SH-SY5Y (cell line): ENCODE data around the gene PLIN4.

Source experiments
- GATA2 ChIP-seq: IDR thresholded peaks from 2 replicates; pipeline ENCODE4 v1.6.1; 2011; ENCODE audit warnings: mild to moderate bottlenecking, low read depth, low read length
- GATA3 ChIP-seq: IDR thresholded peaks from 2 replicates; pipeline ENCODE4 v1.6.1; 2011; ENCODE audit warnings: low read depth, mild to moderate bottlenecking, low read length, moderate library complexity

PLIN4 gene

DNA sequence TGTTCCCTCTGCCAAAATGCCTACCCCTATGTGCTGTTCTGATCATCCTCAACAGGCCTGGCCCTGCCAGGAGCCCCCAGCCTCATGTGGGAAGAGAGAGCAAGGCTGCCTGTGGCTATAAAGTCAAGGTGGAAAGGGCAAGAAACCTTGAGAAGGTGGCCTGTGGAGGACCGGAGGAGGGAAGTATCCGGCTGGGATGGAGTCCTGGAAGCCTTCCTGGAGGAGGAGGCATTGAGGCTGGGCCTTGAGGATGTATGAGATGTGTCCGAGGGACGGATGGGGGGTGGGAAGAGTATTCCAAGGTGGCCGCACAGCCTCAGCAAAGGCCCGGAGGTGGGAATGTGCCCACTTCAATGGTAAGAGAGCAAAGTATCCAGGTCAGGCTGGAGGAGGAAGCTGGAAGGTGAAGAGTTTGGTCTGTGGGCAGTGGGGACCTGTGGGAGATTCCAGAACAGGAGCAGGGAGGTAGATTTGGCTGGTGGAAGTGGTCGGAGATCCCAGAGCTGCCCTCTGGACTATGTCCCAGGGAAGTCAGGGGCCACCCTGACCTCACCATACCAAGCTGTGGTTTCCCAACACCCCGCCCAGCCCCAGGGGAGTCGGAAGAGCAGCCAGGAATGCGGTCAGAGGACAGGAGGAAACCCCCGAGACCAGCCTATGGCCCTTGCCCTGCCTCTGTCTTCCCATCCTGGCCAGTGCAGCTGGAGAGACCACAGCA is 3.0 kb upstream of the PLIN4 start:
- TF ChIP-seq GATA2: no peak
- no peak for TF ChIP-seq GATA3

DNA sequence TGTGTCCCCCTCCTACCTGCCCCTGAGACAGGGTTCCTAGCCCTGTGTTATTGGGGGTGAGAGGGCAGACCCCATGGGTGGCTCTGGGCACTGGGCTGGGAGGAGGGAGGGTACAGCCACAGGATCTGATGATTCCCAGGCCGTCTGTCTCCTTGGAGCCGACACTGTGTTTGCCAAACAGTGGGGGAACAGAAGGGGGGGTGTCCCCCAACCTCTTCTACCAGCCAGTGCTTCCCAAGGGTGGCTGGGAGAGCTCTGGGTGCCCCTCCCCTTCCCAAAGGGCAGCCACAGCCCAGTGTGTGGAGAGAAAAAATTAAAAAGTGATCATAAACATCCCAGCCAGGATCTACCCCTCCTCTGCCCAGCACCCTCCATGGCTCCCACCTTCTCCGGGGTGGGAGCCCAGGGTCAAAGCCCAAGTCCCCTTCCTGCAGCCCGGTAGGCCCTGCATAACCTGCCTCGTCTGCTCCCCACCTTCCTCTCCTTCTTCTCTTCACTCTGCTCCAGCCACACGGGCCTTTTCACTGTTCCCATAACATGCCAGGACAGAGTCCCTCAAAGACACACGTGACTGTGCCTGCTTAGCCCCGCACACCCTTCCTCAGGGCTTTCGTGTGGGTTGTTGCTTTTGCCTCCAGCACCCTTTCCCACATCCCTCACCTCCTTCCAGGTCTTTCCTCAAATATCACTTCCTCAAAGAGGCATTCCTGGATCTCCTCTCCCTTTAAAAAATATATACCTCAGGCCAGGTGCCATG is 1.4 kb upstream of the PLIN4 start:
- TF ChIP-seq GATA2: no peak
- TF ChIP-seq GATA3: no peak

DNA sequence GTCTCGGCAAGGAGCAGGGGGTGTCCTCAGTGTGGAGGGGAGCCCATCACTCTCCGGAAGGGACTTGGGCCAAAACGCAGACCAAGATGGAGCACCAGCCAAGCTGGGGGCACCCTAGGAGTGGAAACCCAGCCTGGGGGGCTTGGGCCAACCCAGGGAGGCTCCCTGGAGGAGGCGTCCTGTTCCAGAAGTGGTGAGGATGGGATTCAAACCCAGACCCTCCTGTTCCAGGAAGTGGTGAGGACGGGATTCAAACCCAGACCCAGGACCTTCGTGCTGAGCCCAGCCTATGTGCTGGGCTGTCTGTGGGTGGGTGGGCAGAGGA is 848 bp upstream of the PLIN4 start:
- TF ChIP-seq GATA2 (no peak), GATA3 (no peak)

DNA sequence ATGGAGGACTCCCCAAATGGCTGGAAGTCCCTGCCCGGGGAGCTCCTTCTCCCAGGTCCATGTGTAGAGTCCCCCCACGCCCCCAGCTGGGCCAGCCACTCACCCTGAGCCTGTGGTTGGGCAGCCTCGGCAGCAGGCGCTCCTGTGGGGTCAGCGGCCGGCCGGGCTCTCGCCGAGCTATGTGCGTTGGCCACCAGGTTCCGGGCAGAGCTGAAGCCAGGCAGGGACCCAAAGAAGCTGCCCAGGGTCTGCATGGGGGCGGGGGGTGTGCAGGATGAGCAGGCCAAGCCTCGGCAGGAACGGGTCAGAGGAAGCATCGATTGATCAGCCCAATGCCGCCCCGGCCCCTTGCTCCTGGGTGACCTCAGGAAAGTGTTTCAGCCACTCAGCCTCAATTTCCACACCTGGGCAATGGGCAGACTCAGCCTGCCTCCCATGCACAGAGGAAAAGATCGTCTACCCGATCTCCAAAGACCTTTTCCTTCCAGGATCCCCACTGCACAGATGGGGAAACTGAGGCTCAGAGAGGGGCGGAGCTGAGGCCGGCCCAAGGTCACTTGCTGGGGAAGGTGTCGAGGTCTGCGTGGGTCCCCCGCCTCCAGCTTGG is 732 bp downstream of the PLIN4 start:
- TF ChIP-seq GATA2 (no peak), GATA3 (no peak)

DNA sequence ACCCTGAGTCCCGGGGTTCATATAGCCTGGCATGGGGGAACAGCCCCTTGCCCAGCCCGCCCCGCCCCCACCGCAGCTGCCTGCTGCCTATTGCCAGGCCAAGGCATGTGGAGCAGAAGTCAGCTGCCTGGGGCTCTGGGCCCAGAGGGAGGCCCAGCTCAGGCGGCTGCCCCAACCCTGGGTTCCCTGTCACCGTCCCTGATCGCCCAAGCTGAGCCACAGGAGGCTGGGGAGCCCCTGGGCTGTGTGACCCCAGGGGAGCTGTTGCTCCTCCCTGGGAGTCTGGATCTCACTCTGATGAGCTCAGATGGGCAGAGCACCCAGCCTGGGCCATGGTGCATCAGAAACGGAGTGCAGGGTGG is 1.4 kb downstream of the PLIN4 start:
- TF ChIP-seq GATA3 (no peak), GATA2 (no peak)

DNA sequence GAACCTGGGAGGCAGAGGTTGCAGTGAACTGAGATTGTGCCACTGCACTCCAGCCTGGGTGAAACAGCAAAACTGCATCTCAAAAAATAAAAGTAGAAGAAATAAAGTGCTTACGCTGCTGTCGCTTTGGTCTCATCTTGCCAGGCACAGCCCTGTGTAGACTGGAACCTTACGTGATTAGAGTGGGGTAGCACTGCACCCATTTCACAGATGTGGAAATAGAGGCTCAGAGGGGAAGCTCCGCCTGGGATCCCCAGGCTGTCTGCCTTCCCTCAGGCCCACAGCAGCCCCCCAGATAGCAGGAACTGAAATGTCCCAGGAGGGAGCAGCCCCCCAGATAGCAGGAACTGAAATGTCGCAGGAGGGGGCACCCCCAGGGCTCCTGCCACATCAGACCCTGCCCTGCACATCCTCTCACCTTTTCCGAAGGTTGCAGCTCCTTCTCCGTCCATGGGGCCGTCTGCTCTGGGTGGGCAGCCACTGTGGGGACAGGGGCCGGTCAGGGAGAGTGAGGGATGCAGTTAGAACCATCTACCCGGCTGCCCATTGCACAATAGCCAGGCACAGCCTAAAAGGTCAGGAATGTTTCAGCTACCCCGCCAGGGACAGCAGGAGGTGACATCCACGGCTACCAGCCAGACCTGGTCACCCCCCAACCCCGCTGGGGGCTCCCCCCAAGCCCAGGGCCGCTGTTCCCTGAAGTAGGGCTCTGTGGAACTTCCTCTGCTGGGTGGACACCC is 1.9 kb downstream of the PLIN4 start:
- no peak for TF ChIP-seq GATA3
- TF ChIP-seq GATA2: no peak

DNA sequence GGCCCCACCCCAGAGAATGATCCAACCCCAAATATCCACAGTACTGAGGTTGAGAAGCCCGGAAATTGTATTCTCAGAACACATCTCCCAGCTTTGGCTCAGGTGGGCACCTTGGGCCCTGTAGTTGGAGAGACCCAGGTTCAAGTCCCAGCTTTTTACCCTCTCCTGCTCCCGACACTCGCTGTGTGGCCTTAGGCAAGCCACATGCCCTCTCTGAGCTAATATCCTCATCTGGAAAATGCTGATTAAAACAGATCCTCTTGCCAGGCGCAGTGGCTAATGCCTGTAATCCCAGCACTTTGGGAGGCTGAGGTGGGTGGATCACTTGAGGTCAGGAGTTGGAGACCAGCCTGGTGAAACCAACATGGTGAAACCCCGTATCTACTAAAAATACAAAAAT is 2.6 kb downstream of the PLIN4 start:
- TF ChIP-seq GATA3 (no peak), GATA2 (no peak)

DNA sequence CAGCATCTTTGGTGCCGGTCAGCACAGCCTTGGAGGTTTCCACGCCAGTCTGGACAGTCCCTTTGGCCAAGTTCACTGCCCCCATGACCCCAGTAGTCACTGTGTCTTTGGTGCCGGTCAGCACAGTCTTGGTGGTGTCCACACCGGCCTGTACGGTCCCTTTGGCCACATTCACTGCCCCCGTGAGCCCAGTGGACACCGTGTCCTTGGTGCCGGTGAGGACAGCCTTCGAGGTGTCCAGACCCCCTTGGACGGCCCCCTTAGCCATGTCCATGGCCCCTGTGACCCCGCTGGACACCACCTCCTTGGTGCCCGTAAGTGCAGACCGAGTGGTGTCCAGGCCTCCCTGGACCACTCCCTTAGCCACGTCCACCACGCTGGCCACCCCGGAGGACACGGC is 5.0 kb downstream of the PLIN4 start:
- TF ChIP-seq GATA3 (no peak), GATA2 (no peak)

DNA sequence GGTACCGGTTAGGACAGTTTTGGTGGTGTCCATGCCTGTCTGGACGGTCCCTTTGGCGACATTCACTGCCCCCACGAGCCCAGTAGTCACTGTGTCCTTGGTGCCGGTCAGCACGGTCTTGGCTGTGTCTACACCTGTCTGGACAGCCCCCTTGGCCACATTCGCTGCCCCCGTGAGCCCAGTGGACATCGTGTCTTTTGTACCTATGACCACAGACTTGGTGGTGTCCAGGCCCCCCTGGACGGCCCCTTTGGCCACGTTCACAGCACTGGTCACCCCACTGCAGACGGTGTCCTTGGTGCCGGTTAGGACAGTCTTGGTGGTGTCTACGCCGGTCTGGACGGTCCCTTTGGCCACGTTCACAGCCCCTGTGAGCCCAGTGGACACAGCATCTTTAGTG is 6.2 kb downstream of the PLIN4 start:
- TF ChIP-seq GATA2: no peak
- TF ChIP-seq GATA3: no peak

DNA sequence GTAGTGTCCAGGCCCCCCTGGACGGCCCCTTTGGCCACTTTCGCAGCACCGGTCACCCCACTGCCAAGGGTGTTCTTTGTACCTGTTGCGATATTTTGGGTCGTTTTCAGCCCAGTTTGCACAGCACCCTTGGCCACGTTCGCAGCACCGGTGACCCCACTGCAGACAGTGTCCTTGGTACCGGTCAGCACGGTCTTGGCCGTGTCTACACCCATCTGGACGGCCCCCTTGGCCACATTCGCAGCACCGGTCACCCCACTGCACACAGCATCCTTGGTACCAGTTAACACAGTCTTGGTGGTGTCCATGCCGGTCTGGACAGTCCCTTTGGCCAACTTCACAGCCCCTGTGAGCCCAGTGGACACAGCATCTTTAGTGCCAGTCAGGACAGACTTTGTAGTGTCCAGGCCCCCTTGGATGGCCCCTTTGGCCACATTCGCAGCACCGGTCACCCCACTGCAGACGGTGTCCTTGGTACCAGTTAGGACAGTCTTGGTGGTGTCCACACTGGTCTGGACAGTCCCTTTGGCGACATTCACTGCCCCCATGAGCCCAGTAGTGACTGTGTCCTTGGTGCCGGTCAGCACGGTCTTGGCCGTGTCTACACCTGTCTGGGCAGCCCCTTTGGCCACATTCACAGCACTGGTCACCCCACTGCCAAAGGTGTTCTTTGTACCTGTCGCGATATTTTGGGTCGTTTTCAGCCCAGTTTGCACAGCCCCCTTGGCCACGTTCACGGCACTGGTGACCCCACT is 6.8 kb downstream of the PLIN4 start:
- TF ChIP-seq GATA2 (no peak), GATA3 (no peak)

DNA sequence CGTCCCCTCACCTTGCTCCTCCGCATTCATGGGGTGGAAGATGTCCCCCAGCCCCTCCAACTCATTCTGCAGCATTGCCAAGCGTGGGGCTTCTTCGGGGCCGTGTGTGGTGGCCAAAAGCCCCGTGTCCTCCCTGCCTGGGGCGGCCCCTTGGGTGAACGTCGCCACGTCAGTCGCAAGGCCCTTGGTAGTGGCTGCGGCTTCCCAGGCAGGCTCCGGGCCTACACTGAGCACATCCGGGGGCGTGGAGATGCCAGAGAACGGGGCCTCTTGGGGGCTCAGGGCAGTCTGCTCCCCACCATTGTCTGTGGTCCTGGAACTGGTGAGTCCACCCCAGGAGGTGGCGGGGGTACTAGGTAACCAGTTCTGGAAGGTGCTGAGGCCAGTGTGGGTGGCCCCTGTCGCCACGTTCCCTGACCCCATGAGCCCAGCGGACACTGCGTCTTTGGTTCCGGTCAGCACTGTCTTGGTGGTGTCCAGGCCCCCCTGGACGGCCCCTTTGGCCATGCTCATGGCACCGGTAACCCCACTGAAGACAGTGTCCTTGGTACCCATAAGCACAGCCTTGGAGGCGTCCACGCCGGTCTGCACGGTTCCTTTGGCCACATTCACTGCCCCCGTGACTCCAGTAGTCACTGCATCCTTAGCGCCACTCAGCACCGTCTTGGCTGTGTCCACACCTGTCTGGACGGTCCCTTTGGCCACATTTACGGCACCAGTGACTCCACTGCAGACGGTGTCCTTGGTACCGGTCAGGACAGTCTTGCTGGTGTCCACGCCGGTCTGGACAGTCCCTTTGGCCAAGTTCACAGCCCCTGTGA is 7.6 kb downstream of the PLIN4 start:
- TF ChIP-seq GATA2 (no peak), GATA3 (no peak)

DNA sequence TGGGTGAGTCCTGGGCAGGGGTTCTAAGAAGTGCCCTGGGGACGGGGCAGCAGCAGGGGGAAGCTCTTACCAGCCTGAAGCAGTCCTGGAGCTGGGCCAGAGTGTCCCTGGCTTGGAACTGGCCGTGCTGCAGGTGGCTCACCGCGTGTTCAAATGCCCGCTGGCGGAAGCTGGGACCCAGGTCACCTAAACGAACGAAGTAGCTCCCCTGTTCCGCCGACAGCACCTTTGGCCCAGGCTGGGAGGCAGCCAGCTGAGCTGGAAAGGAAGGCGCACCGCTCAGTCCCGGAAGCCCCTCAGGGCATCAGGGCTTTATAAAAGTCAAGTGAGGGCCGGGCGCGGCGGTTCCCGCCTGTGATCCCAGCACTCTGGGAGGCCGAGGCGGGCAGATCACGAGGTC is 9.6 kb downstream of the PLIN4 start:
- TF ChIP-seq GATA3 (no peak), GATA2 (no peak)

DNA sequence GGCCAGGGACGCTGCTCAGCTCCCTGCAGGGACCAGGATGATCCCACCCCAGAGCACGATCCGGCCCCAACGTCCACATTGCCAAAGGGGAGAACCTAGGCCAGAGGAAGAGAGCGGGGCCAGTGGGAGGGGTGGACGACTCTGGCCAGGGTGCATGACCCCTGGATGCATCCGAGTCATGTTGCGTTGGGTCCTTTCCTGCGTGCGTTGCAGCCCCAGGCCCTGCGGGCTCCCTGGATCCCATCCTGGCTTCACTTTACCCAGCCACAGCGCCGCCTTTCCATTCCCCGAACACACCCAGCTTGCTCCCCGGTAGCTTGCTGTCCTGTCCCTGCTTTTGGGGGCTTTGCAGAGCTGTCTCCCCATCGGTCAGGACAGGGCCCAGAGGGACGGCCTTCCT is 10.5 kb downstream of the PLIN4 start:
- no peak for TF ChIP-seq GATA3
- TF ChIP-seq GATA2: no peak

DNA sequence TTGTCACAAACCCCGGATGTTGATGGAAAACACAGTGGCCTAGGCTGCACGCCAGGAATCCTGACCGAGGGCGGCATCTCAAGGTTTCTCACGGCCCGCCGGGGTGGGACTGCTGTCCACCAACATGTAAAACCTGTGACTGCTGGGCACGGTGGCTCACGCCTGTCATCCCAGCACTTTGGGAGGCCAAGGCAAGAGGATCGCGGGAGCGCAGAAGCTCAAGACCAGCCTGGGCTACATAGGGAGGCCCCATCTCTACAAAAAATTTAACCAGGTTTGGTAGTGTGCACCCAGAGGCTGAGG is 11.2 kb downstream of the PLIN4 start:
- no peak for TF ChIP-seq GATA2
- TF ChIP-seq GATA3: no peak

DNA sequence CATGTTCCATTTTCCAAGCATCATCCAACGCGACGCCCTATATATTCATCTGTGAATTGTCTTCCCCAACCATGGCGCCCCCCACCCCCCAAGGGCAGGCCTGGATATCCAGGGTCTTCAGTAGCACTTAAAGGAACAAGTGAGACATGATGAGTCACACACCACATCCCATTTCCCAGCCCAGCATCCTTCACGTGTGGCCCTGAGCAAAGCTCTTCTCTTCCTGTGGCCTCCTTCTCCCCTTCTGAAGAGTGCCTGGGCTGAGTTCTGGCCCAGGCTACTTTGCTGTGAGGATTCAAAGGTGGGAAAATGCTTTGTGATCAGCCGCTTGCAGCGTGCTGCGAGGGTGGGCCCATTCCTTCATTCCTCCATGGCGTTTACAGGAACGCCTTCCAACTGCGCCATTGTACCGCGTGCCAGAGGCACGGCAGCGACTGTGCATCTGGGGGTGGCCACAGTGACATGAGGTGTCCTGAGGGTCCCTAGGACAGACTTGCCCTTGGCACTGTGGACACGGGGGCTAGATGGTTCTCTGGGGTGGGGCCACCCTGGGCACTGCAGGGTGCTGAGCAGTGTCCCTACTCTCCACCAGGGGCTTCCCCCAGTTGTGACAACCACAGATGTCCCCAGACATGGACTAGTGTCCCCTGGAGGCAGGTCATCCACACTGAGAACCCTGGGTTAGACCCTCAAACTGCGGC is 11.7 kb downstream of the PLIN4 start:
- no peak for TF ChIP-seq GATA3
- TF ChIP-seq GATA2: no peak
